NCI-H1694 (cell line): ENCODE data around the gene BRD2.

ENCODE experiments used
- DNase-seq: peaks from one replicate; lab custom pipeline; 2025; lab: John Stamatoyannopoulos, UW

Gene BRD2

GRCh38 chr6:32972353-32973143 lies 4.2 kb downstream of the BRD2 start:
- no peak for DNase-seq

- DNase-seq: no peak
These were observed 5.0 kb downstream of the BRD2 start for GRCh38 chr6:32973144-32974015.

GRCh38 chr6:32974016-32974333 lies 5.6 kb downstream of the BRD2 start:
- no peak for DNase-seq

GRCh38 chr6:32974541-32975308 lies 6.3 kb downstream of the BRD2 start:
- no peak for DNase-seq

GRCh38 chr6:32975886-32976285 lies 7.5 kb downstream of the BRD2 start:
- DNase-seq: no peak

- DNase-seq: no peak
These were observed 8.1 kb downstream of the BRD2 start for GRCh38 chr6:32976334-32977069.

- DNase-seq: no peak
These were observed 9.0 kb downstream of the BRD2 start for GRCh38 chr6:32977272-32977952.

GRCh38 chr6:32977953-32978324 lies 9.5 kb downstream of the BRD2 start:
- DNase-seq: no peak

GRCh38 chr6:32979720-32980487 lies 11.5 kb downstream of the BRD2 start:
- no peak for DNase-seq

GRCh38 chr6:32980488-32981038 lies 12.2 kb downstream of the BRD2 start:
- DNase-seq: no peak

- no peak for DNase-seq
These were observed 13.8 kb downstream of the BRD2 start for GRCh38 chr6:32982084-32982701.

- DNase-seq: no peak
These were observed 14.5 kb downstream of the BRD2 start for GRCh38 chr6:32982702-32983492.

- DNase-seq: no peak
These were observed 15.1 kb downstream of the BRD2 start for GRCh38 chr6:32983493-32983848.

- DNase-seq: no peak
These were observed 15.7 kb downstream of the BRD2 start for GRCh38 chr6:32983964-32984621.

GRCh38 chr6:32984622-32985389 lies 16.4 kb downstream of the BRD2 start:
- DNase-seq: peak; percentile 93

- DNase-seq: no peak
These were observed 21.0 kb downstream of the BRD2 start for GRCh38 chr6:32989368-32989767.

- DNase-seq: no peak
These were observed 23.6 kb downstream of the BRD2 start for GRCh38 chr6:32991972-32992371.
